HPDE6-E6E7 (cell line): ENCODE data around the gene RRN3.
"Not testable (repeated sequence)": the region's sequence is repeated elsewhere in the genome, so short reads cannot be mapped to it uniquely, and the experiment has no call there.

ENCODE experiments used
- DNase-seq: peaks from one replicate; pipeline ENCODE4 v3.0.0; 2011; ENCODE audit warnings: missing footprints; ENCODE audit errors: extremely low spot score

RRN3 gene

GRCh38 chr16:15051387-15051951 lies 42.6 kb downstream of the RRN3 start:
- DNase-seq, result no peak

- DNase-seq, result not testable (repeated sequence)
Measured at GRCh38 chr16:15050440-15050839, 43.6 kb downstream of the RRN3 start.

DNA sequence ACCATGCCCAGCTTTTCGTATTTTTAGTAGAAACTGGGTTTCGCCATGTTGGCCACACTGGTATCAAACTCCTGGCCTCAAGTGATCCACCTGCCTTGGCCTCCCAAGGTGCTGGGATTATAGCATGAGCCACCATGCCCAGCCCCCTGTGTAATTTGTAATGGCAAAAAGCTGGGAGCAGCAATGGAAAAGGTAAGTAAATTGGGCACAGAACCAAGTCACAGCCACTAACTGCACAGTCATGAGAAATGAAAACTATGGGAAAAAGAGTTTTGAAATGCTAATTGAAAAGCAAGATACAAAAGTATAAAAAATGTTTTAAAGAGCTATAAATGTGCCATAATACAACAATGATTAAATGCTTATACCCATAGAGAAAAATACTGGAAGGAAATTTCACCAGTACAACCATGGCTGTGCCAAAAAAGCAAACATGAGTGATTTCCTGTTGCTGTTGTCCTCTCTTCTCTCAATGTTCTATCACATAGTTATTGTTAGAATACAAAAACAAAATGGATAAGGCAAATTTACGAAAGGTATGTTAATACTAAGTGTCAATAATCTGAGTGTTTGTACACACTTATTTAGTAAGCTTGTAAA lies 44.4 kb downstream of the RRN3 start:
- no peak for DNase-seq

- no peak for DNase-seq
Measured at GRCh38 chr16:15046692-15047376, 47.2 kb downstream of the RRN3 start.

- not testable (repeated sequence) for DNase-seq
Measured at GRCh38 chr16:15045270-15045669, 48.8 kb downstream of the RRN3 start.

DNA sequence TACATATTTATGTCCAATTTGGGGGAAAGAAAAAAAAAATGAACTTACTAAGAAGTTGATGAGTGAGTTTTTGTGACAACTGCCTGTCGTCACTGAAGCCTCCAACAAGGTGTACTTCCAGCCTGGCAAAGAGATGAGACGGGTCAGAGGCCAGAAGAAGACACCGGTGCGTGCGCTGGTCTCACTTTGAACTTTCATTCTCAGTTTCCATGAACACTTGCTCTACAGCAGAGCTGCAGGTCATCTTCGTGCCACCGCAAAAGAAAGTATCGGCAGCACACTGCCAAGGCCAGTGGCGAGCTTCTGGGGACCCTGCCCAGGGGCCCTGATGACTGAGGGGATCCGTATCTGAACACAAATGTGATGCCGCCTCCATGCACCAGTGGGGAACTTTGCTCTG lies 49.8 kb downstream of the RRN3 start:
- no peak for DNase-seq

GRCh38 chr16:15043344-15043743 lies 50.7 kb downstream of the RRN3 start:
- DNase-seq, result peak; percentile 20

DNA sequence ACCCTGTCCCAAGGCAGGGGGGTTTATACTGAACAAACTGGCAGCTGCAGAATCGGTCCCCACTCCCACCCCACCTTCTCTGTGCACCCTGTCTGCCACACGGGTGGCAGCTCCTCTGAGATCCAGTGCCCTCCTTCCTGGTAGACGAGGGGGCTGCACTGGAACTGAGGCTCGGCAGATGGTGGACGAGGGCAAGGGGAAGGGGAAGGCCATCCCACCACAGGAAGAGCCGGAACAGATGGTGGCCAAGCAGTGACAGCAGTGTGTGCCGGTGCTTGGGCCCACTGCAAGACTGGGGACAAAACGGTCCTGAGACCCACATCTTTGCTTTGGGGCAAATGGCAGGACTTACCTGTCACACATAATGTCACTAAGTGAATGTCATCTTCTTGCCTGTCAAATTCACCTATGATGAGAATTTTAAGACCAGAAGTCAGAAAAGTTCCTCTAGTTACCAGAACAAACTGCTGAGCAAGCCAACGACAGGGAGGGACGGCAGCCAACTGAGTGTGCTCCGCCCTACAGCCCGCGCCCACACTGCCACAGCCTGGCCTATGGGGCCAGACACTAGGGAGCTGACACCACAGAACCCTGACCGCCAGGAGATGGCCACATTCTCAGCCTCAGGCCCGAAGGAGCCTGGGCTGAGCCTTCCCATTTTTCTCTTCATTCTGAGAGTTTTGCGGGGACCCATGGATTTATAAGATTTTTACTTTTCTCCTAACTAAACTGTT lies 52.6 kb downstream of the RRN3 start:
- no peak for DNase-seq

DNA sequence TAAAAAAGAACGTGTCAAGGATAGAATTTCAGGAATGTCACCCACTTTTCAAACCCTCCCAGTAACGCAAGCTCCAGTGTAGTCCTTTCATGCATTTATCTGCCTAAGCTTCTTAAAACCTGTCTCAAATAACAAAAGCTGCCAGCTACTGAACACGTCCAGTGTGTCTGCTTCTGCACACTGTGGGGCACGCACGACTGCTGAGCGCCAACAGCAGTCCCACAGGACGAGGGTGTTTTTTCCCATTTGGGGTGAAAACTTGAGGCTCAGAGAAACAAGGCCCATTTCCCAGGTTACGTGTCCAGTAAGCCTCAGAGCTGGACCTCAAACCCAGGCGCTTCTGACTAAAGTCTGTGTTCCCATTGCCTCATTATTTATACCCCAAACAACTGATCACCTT lies 55.4 kb downstream of the RRN3 start:
- DNase-seq, result no peak

GRCh38 chr16:15037745-15038144 lies 56.3 kb downstream of the RRN3 start:
- no peak for DNase-seq

DNA sequence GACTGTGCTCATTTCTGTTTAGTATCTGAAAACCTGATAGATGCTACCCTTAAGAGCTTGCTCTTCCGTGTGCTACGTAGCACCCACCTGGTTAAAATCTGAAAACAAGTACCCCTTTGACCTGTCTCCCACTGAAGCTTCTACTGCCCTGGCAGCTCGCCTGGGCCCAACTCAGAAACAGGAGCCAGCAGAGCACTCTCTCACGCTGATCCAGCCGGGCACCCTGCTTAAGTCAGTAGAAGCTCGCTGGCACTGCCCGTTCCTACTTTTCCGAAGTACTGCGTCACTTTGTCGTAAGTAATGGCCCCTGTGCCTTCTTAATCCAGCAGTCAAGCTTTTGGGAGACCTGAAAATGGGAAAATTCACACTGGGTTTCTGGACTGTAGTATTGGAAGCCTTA lies 57.1 kb downstream of the RRN3 start:
- DNase-seq, result no peak

- DNase-seq, result no peak
Measured at GRCh38 chr16:15035163-15035729, 58.8 kb downstream of the RRN3 start.

DNA sequence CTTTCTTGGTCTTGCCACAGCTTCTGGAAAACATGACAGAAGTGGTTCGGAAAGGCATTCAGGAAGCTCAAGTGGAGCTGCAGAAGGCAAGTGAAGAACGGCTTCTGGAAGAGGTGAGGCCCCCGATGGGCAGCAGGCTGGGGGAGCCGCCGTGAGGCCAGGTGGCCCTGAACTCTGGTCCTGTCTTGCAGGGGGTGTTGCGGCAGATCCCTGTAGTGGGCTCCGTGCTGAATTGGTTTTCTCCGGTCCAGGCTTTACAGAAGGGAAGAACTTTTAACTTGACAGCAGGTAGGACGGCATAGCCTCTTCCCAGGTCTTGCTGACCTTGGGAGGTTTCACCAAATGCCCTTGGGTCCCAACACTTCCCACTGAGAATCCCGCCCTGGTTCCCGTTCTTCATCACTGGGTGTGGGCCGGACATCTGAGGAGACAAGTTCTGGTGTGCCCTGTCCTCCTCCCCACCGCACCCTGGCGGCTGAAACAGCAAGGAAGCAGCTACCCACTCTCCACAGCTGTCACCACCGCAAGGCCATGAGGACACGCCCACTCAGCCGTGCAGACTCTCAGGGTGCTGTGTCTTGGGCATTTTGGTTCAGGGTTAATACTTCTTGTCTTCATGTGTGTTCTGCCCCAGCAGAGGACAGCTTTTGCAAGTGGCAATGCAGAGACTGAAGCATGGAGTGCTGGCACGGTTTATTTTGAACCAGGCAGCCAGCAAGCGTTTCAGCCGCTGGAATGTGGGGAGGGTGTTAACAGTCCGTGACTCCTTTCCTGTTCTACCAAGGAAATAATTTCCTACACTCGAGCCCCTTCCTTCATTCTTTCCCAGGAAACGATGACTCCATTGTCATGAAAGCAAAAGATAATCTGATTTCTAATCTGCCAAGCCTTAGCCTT lies 59.6 kb downstream of the RRN3 start:
- DNase-seq, result no peak

DNA sequence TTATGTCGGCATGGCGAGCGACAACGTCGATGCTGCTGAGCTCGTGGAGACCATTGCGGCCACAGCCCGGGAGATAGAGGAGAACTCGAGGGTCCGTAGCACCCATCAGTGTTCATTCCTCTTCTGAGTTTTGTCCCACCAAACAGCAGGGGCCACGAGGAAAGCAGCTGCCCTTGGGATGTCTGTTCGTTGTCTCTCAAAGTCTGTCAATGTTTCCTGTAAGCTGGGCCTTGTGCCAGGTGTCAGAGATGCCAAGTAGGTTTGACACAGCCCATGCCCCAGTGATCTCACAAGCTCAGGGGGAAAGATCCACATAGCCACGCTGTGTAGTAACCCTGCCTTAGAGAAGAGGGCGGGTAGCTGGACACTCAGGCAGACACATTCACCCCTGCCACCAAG lies 60.8 kb downstream of the RRN3 start:
- no peak for DNase-seq

DNA sequence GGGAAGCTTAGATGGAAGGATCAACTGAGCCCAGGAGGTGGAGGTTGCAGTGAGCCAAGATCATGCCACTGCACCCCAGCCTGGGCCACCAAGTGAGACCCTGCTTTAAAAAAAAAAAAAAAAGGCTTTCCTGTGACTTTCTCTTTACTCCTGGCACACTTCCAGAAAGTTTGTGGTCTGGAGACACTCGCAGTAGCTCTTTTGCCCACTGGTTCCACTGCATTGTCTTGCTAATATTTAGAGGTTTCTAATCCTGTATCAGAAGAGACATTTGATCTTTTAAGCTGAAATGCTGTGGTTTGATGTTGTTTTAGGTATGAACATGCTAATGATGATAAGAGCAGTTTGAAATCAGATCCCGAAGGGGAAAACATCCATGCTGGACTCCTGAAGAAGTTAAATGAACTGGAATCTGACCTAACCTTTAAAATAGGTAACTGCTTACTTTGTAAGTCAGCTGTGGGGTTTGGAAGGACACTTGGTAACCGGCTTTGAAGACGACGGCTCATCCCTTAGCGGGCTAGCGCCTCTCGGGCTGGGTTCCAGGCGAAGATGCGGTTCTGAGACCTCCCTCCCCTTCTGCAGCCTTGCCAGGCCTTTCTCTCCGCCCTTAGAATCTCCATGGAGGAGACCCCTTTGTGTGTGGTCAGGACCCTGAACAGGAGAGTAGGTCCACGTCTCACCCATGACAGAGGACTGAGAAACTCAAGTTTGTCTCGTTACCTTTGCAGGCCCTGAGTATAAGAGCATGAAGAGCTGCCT lies 61.3 kb downstream of the RRN3 start:
- no peak for DNase-seq

DNA sequence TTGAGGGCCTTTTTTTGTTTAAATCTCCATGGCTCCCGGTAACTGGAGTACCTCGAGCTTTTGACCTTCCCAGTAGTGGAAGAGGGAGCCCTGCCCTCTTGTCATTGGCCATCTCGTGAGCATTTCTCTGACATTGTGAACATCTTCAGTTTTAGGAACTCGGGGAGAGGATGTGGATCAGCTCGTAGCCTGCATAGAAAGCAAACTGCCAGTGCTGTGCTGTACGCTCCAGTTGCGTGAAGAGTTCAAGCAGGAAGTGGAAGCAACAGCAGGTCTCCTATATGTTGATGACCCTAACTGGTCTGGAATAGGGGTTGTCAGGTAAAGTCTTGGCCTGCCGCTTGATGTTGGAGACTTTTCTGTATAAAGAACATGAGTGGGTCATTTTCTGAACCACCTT lies 62.5 kb downstream of the RRN3 start:
- DNase-seq, result no peak

DNA sequence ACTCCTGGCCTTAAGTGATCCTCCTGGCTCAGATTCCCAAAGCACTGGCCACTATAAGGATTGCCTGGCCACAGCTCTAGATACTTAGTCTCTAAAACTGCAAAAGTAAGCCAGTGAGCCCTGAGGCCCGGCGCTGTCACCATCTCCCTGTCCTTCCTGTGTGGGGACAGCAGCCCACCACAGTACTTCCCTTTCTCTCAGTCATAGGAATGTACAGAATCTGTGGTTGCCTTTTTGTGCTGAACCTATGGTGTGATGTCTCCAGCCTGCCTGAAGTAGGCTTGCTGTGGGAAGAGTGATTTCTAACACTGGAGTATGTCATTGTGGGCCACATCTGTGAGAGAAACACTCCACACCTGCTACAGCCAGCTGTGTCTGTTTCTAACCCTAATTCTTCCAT lies 62.9 kb downstream of the RRN3 start:
- DNase-seq, result no peak

DNA sequence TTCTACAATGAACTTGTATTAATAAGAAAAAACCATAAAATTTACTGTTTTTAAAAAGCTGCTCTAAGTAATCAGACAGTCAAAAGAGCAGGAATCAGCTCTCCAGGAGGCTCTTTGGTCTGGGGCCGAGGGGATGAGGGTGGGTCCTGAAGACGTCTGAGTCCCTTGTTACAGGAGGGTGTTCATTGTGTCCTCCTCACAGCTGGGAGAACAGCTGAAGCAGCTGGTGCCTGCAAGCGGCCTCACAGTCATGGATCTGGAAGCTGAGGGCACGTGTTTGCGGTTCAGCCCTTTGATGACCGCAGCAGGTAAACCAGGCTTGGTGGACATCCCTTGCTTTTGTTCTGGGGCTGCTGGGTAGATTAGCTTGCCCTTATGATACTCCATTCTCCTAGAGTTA lies 64.3 kb downstream of the RRN3 start:
- not testable (repeated sequence) for DNase-seq

DNA sequence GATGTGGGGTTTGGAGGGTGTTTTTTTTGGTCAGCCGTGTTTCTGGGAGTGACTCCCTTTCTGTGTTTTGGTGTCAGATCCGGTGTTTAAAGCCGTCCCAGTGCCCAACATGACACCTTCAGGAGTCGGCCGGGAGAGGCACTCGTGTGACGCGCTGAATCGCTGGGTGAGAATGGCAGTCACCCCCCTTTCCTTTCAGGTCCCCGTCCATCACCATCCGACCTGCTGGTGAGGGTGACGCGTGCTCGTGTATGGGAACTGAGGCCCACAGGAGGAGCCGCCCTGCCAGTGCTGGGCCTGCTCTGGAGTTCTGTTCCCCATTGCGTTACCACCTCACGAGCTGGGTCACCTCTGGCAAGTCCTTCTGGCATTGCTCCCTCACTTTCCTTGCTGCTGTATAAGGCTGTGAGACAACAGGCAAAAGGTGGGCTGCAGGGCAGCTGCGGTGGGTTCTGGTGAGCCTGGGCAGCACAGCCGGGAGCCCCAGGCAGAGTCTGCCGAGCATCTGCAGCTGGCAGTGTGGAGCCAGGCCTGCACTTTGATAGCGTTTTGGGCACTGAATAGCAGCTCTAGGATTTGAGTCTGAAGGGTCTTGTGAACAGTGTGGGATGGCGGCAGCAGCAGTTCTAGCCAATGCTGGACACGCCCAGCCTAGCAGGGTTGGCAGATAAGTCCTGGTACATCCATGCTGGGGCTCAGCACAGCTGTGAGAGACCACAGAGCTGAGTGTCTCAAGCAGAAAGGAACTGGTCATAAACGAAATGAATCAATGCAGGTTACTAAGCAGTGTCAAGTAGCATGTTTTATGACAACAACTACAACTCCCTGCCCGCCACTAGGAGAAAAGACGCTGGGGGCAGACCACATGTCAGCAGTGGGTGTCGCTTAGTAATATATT lies 65.0 kb downstream of the RRN3 start:
- not testable (repeated sequence) for DNase-seq

- not testable (repeated sequence) for DNase-seq
Measured at GRCh38 chr16:15028345-15028715, 65.7 kb downstream of the RRN3 start.
